SK-N-MC (cell line): ENCODE measurements around the gene WDR33.

Experiments
- DNase-seq: peaks from one replicate; pipeline ENCODE4 v3.0.0-alpha.2; 2011; ENCODE audit warnings: low read depth, low spot score
- H3K27ac ChIP-seq: fragments of 200-600 bp; sonication (generic); 2 replicates; pipeline ENCODE4 v1.5.1; 2016; ENCODE audit warnings: mixed run types
- H3K36me3 ChIP-seq: fragments of 200-600 bp; sonication (generic); 2 replicates; pipeline ENCODE4 v1.6.1; 2017; ENCODE audit warnings: antibody characterized with exemption, low read length, mixed read lengths; ENCODE audit not compliant: insufficient read depth
- H3K4me3 ChIP-seq: fragments of 200-600 bp; sonication (generic); 2 replicates; pipeline ENCODE4 v1.5.1; 2016
- H3K9ac ChIP-seq: fragments of 200-600 bp; sonication (generic); 2 replicates; pipeline ENCODE4 v1.8.0; 2017; ENCODE audit warnings: mixed run types, mixed read lengths; ENCODE audit not compliant: insufficient read length
- H3K9me3 ChIP-seq: fragments of 200-600 bp; sonication (generic); 2 replicates; pipeline ENCODE4 v1.6.1; 2017; ENCODE audit warnings: low read depth, mild to moderate bottlenecking, antibody characterized with exemption, low read length, moderate library complexity, mixed read lengths
- EZH2 ChIP-seq: fragments of 200-600 bp; sonication (generic); IDR thresholded peaks from one replicate; pipeline ENCODE4 v1.6.1; 2017; ENCODE audit warnings: antibody characterized with exemption
- FOXP2 ChIP-seq: optimal IDR thresholded peaks from 2 replicates; pipeline ENCODE3; 2011; ENCODE audit warnings: mild to moderate bottlenecking, moderate library complexity; ENCODE audit not compliant: insufficient read depth; ENCODE audit errors: extremely low read length, control extremely low read depth
- POLR2AphosphoS5 ChIP-seq: IDR thresholded peaks from 2 replicates; pipeline ENCODE4 v1.6.1; 2012; ENCODE audit warnings: mild to moderate bottlenecking, low read depth, low read length, borderline replicate concordance

Gene WDR33

DNA sequence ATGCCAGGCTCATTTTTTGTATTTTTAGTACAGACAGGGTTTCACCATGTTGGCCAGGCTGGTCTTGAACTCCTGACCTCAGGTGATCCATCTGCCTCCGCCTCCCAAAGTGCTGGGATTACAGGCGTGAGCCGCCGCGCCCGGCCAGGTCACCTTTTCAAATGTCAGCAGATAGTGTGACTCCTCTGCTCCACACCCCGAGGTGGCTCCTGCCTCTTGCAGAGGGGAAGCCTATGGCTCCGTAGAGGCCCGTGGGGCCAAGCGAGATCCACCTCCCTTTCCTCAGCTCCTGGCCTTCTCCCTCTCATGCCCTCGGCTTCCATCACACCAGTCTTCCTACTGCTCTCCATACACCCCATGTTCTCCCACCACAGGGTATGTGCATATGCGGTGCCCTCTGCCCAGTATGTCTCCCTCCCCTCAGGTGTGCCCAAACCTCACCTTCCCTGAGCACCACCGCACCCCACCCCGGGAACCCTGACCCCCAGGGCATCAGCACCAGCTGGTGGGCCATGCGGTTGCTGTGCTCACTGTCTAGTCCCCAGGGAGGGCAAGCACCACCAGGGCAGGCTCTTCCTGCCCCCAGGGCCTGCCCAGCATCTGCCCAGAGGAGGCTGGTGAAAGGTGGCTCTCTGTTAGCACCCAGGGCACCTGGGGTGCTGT is 154.3 kb downstream of the WDR33 start:
- Histone ChIP-seq H3K27ac (no peak overlapping the region), H3K4me3 (no peak overlapping the region), H3K9ac (no peak overlapping the region), H3K9me3 (no peaks in the 10 kb centered on the region), H3K36me3 (no peaks in the 10 kb centered on the region)
- TF ChIP-seq POLR2AphosphoS5 (no peak), EZH2 (no peak)
- no peak for DNase-seq

DNA sequence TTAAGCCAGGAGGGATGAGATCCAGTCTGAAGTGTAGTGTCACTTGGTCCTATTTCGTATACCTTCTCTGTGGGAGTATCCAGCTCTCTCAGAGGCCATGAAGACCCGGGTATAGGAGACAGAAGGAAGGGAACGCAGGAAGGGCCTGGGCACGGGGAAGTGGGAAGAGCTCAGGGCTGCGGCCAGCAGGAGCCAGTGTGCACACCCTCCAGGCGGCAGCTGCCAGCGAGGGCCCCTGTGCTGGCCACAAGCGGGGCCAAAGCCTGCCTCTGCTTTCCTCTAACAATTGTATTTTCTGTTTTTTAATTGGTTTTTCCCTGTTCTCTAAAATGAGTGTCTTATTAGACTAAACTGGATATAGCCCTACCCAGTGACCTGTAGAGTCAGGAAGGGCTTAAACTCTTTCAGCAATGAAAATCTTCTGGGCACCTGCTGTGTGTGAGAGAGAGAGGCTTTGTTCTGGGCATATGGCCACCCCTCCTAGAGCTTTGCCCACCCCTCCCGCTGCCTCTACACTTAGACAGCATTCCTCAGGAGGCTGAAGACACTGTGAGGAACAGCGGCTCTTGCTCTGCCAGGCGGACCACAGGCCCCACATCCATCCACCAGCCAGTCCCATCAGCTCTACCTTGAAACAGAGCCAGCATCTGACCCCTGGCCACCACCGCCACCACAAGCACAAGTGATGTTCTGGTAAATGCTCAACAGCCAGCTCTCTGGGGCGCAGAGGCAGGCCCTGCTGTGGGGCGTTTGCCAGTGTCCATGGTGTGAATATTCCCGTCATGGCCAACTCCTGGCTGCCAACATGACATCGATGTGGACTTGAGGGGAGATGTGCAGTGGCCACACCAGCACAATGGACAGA is 155.5 kb downstream of the WDR33 start:
- DNase-seq = no peak
- no peak overlapping the region for H3K4me3 ChIP-seq
- H3K27ac ChIP-seq = peak overlapping the region; percentile 58; the same call in 1 of the 2 replicates
- H3K36me3 ChIP-seq = no peaks in the 10 kb centered on the region
- H3K9ac ChIP-seq = no peak overlapping the region
- no peaks in the 10 kb centered on the region for H3K9me3 ChIP-seq
- TF ChIP-seq POLR2AphosphoS5 (no peak), FOXP2 (no peak), EZH2 (no peak)

DNA sequence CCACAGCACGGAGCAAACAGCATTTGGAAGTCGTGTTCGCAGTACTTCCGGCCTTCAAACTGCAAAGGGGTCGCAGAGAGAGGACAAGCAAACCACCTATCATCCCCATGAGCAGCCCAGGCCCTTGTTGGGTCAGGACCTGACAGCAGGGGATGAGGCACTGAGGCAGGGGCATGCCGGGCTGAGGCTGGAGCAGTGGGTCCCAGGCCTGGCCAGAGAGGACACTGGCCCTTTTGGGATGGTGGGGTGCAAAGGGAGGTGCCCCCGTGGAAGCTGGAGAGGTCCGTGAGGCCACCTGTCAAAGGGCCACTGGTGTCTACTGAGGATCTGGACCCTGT is 156.2 kb downstream of the WDR33 start:
- H3K9me3 ChIP-seq = no peaks in the 10 kb centered on the region
- TF ChIP-seq POLR2AphosphoS5 (no peak), FOXP2 (no peak), EZH2 (no peak)
- no peak overlapping the region for H3K4me3 ChIP-seq

DNA sequence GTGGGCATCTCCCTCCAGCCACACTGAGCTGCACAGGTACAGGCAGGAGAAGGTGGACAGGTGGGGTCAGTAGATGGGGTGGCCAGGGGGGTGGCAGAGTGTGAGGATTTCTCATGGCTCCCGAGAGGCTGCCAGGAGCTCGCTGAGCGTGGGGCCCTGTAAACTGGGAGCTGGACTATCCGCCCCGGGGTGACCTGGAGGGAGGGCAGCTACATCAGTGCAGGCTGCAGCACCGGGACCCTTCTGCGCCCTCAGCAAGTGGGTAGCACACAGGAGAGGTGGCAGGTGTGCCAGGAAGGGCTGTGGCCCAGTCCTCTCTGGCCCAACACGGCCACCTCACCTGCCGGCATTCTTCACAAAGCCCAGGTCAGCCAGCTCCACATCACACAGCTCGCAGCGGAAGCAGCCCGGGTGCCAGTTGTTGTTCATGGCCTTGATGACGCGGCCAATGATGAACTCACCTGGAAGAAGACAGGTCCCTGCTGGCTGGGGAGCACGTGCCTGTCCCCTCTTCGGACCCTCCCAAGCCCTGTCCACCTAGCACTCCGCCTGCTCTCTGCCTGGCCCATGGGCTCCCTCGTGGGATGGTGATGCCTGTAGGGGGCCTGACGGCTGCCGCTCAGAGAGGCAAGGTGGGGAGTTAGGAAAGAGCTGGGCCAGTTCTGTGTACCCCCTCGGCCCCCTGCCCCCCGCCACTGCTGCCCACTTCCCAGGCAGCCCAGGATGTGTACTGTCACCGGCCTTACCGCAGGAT is 156.7 kb downstream of the WDR33 start:
- no peak overlapping the region for H3K9ac ChIP-seq
- H3K4me3 ChIP-seq = no peak overlapping the region
- no peak for TF ChIP-seq EZH2
- DNase-seq = no peak
- no peaks in the 10 kb centered on the region for H3K36me3 ChIP-seq
- no peaks in the 10 kb centered on the region for H3K9me3 ChIP-seq
- no peak overlapping the region for H3K27ac ChIP-seq

More for the DNA sequence above, 156.2 kb downstream of the WDR33 start:
- no peak overlapping the region for H3K27ac ChIP-seq
- no peak for DNase-seq
- no peak overlapping the region for H3K9ac ChIP-seq
- no peaks in the 10 kb centered on the region for H3K36me3 ChIP-seq

DNA sequence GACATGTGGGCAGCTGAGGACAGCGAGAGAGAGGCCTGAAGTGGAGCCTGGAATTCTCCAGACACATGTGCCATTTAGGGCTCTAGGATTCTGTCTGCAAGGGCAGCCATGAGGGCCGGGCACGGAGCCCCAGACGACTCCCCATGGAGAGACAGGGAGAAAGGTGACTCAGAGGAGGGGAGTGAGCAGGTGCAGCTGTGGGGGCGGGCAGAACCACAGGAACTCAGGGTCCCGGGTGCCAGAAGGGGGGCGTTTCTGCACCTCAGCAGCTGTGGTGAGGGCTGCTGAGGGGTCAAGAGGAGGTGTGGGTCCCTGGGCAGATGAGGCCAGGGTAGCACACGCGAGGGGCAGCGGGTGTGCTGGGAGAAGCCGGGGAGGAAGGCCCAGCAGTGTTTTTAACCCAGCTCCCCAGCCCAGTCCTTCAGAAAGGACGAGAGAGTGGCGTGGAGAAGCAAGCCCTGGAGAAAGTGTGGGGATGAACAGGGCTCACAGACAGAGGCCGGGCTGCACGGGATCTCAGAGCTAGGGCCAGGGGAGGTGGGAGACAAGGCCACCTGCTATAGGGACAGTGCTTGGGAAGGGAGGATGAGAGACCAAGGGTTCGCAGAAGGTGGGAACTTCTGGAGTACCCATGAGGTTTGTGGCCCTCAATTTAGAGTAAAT is 157.4 kb downstream of the WDR33 start:
- H3K9me3 ChIP-seq = no peaks in the 10 kb centered on the region
- no peak overlapping the region for H3K27ac ChIP-seq
- H3K36me3 ChIP-seq = no peaks in the 10 kb centered on the region
- no peak for TF ChIP-seq POLR2AphosphoS5
- TF ChIP-seq FOXP2 = no peak
- no peak for TF ChIP-seq EZH2
- no peak for DNase-seq
- H3K4me3 ChIP-seq = no peak overlapping the region
- no peak overlapping the region for H3K9ac ChIP-seq

DNA sequence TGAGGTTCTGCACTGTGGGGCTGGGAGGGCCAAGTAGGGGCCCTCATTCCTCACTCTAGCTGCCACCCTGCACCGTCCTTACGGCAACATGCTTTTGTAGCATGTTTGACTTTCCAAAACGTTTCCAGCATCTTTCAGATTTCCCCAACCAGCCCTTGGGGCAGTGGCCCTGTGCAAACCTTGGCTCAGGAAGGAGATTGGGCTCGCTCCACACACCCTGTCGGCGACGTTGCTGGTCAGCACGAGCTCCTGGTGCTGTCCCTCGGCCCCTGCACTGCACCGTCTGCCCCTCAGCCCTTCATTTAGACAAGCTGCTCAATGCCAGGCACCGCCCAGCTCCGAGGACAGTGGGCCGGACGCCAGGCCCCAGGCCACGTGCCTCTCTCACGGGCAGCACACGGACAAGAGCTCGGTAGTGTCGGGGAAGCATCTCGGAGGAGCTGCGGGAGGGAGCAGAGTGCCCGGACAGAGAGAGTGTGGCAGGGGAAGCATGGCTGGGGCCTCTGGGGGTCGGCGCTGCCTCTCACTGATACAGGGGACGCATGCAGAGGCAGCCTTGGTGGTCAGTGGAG is 158.1 kb downstream of the WDR33 start:
- H3K36me3 ChIP-seq = no peaks in the 10 kb centered on the region
- no peak for TF ChIP-seq EZH2
- no peak for TF ChIP-seq POLR2AphosphoS5
- TF ChIP-seq FOXP2 = no peak
- H3K9me3 ChIP-seq = no peaks in the 10 kb centered on the region
- H3K9ac ChIP-seq = no peak overlapping the region
- H3K4me3 ChIP-seq = no peak overlapping the region
- DNase-seq = no peak
- peak overlapping the region; percentile 77 for H3K27ac ChIP-seq

DNA sequence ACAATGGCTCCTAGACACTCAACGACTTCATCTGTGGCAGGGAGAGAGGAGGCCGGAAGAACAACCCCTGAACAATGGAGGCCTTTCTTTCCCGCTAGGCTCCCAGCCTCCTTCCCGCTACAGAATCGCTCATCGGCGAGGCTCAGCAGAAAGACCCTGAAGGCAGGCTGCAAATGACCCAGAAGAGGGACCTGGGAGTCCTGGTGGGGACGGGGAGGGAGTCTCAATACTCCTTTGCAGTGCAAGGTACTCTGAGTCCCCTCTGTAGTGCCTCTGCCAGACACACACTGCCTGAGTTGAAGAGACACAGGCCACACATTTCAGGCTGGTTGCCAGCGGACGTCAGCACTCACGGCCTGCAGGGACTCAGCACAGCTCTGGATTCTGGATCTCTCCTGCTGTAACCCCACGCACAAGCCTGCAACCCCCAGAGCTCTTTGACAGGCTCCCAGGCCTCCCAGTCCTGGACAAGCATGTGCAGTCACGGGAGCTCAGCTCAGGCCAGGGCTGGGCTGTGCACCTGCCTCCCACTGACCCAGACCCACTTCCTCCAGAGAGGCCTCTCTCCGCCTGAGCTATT is 158.9 kb downstream of the WDR33 start:
- Histone ChIP-seq H3K36me3 (no peaks in the 10 kb centered on the region), H3K4me3 (no peak overlapping the region), H3K9ac (peak overlapping the region; percentile 48), H3K27ac (peak overlapping the region; percentile 77), H3K9me3 (no peaks in the 10 kb centered on the region)
- TF ChIP-seq EZH2 (no peak), POLR2AphosphoS5 (no peak), FOXP2 (no peak)
- peak; percentile 28 for DNase-seq

DNA sequence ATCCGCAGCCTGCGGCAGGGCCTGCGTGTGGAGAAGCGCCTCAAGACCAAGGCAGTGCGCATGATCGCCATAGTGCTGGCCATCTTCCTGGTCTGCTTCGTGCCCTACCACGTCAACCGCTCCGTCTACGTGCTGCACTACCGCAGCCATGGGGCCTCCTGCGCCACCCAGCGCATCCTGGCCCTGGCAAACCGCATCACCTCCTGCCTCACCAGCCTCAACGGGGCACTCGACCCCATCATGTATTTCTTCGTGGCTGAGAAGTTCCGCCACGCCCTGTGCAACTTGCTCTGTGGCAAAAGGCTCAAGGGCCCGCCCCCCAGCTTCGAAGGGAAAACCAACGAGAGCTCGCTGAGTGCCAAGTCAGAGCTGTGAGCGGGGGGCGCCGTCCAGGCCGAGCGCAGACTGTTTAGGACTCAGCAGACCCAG is 159.6 kb downstream of the WDR33 start:
- Histone ChIP-seq H3K9ac (no peak overlapping the region), H3K27ac (peak overlapping the region; percentile 77), H3K36me3 (no peaks in the 10 kb centered on the region), H3K4me3 (no peak overlapping the region), H3K9me3 (no peaks in the 10 kb centered on the region)
- TF ChIP-seq EZH2 (no peak), POLR2AphosphoS5 (no peak), FOXP2 (no peak)
- no peak for DNase-seq
